ENCODE results near the gene FOXP1. TPM values are rescaled to one million over a fixed set of nuclear protein-coding genes. Genes with fewer than 3 reads are reported as not detected.
A peak's percentile ranks its signal among the peaks of the same experiment; 100 is the strongest.

The FOXP1 gene
- total RNA-seq, 1 experiment from 2014 or later = 75.3 TPM

GRCh38 chr3:71247958-71248335 is 335.6 kb downstream of the FOXP1 start:
- no peak overlapping the region for H3K18ac ChIP-seq (ENCODE audit: insufficient read length, low read depth, low read length)
- H4K20me1 ChIP-seq (ENCODE audit: control insufficient read depth, insufficient read depth, insufficient read length) = no peaks in the 10 kb centered on the region
- H3K23ac ChIP-seq (ENCODE audit: insufficient read length, low read depth, low read length) = no peak overlapping the region
- no peak overlapping the region for H2BK12ac ChIP-seq (ENCODE audit: insufficient read length, low read depth, low read length)
- no peak overlapping the region for H2BK120ac ChIP-seq (ENCODE audit: low read depth, low read length, poor library complexity, severe bottlenecking)
- H3K9me3 ChIP-seq (ENCODE audit: control insufficient read depth, low read depth, low read length) = no peaks in the 10 kb centered on the region
- WGBS (ENCODE audit: extremely low coverage, insufficient read length, low lambda C conversion rate) = no CpG with 5 or more reads among the region's 3 CpGs
- no peaks in the 10 kb centered on the region for H3K23me2 ChIP-seq (ENCODE audit: insufficient read length, low read depth, low read length, poor library complexity, severe bottlenecking)
- no peak overlapping the region for H3K14ac ChIP-seq (ENCODE audit: insufficient read depth, low read length)
- H4K8ac ChIP-seq (replicated peaks; ENCODE audit: insufficient read length, low read depth, low read length) = no peak overlapping the region
- Mint-ChIP-seq H3K27ac (peak overlapping the region; percentile 50 to 62 (median 55); a peak in 3 of 7 replicates), H3K36me3 (ENCODE audit: insufficient read depth in 1 of 3, low read depth in 3 of 3) (no peaks in the 10 kb centered on the region), H3K27me3 (ENCODE audit: low read depth) (no peaks in the 10 kb centered on the region), H3K4me1 (peaks cover 49 to 55% of the 10 kb centered on the region in 2 experiments), H3K4me3 (no peak overlapping the region), H3K9me3 (no peaks in the 10 kb centered on the region)
- H2AFZ ChIP-seq (ENCODE audit: low read length) = no peak overlapping the region
- H2BK20ac ChIP-seq (ENCODE audit: low read depth, low read length, poor library complexity, severe bottlenecking) = no peak overlapping the region
- H3K9ac ChIP-seq (ENCODE audit: extremely low read depth, insufficient read length, low read length) = no peak overlapping the region
- TF ChIP-seq CTCF (conservative IDR thresholded peaks at IDR 0.05) = no peak
- H3K56ac ChIP-seq (ENCODE audit: insufficient read length, low read depth, low read length) = no peak overlapping the region
- no peak overlapping the region for H3K4ac ChIP-seq (ENCODE audit: low read depth, low read length)
- no peaks in the 10 kb centered on the region; the same call in 1 of the 2 replicates for H3K79me2 ChIP-seq (ENCODE audit: insufficient read depth, low read length)
- H4K91ac ChIP-seq (ENCODE audit: insufficient read length, low read depth, low read length) = no peak overlapping the region
- H2BK15ac ChIP-seq (ENCODE audit: low read depth, low read length) = no peak overlapping the region
- DNase-seq = no peak
- no peak overlapping the region for H3T11ph ChIP-seq (ENCODE audit: low read length)
- H4K5ac ChIP-seq (ENCODE audit: insufficient read length, low read depth, low read length) = no peak overlapping the region
- no peaks in the 10 kb centered on the region for H3K79me1 ChIP-seq (ENCODE audit: insufficient read depth, low read depth, low read length, poor library complexity, severe bottlenecking)
- no peak overlapping the region for H3K27ac ChIP-seq (ENCODE audit: insufficient read length, low read depth, low read length)
- no peak overlapping the region for H3K4me2 ChIP-seq (ENCODE audit: insufficient read depth, insufficient read length, low read length)
- no peak overlapping the region for H2BK5ac ChIP-seq (ENCODE audit: insufficient read length, low read length)
- H2AK5ac ChIP-seq (ENCODE audit: insufficient read length, low read length) = no peak overlapping the region
- no peaks in the 10 kb centered on the region for H3K27me3 ChIP-seq (ENCODE audit: insufficient read depth, low read length)
- peaks cover 24% of the 10 kb centered on the region; the same call in 1 of the 2 replicates for H3K4me1 ChIP-seq (ENCODE audit: insufficient read depth, low read length)

Measured in H9 (cell line).